ENCODE data around the gene PPP1R3G.

Gene PPP1R3G

DNA sequence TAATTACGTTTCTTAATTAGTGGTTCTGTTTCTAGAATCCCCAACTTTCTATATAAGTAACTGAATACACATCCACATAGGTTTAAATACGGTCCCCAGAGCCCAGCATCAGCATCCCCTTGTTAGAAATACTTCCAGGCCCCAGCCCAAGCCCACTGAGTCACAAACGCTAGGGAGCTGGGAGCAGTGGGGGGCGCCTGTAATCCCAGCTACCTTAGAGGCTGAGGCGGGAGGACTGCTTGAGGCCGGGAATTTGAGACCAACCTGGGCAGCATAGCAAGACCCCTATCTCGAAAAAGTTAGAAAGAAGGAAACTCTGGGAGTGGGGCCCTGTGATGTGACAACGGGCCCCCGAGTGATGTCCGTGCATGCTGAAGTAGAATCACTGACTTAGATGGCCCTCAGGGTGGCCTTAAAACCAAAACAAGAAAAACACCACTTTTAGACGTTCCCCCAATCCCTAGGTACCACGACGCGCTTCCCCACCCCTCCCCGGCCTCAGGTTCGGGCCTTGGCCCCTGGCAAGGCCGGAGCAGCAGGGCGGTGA lies 1.3 kb upstream of the PPP1R3G start:
- DNase-seq (ENCODE audit: low read depth) = no peak
- no peak overlapping the region for H3K4me3 ChIP-seq (ENCODE audit: control insufficient read depth, low read depth, low read length)
- no peak for TF ChIP-seq CTCF (IDR thresholded peaks at IDR 0.05; ENCODE audit: control insufficient read depth, insufficient read depth, low read depth, low read length, missing control alignments)

- no peak for TF ChIP-seq CTCF (IDR thresholded peaks at IDR 0.05; ENCODE audit: control insufficient read depth, insufficient read depth, low read depth, low read length, missing control alignments)
- H3K4me3 ChIP-seq (ENCODE audit: control insufficient read depth, low read depth, low read length) = peak overlapping the region; percentile 51
- DNase-seq (ENCODE audit: low read depth) = no peak
Measured at GRCh38 chr6:5084360-5084780, 771 bp upstream of the PPP1R3G start.

DNA sequence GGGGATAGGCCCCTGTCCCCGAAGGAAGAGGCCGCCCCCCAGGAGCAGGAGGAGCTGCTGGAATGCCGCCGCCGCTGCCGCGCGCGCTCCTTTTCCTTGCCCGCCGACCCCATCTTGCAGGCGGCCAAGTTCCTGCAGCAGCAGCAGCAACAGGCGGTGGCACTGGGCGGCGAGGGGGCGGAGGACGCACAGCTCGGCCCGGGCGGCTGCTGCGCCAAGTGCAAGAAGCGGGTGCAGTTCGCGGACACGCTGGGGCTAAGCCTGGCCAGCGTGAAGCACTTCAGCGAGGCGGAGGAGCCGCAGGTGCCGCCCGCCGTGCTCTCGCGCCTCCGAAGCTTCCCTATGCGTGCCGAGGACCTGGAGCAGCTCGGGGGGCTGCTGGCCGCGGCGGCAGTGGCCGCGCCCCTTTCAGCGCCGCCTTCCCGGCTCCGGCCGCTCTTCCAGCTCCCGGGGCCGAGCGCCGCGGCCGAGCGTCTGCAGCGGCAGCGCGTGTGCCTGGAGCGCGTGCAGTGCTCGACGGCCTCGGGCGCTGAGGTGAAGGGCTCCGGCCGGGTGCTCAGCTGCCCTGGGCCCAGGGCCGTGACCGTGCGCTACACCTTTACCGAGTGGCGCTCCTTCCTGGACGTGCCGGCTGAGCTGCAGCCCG lies 630 bp downstream of the PPP1R3G start:
- TF ChIP-seq CTCF (IDR thresholded peaks at IDR 0.05; ENCODE audit: control insufficient read depth, insufficient read depth, low read depth, low read length, missing control alignments) = no peak
- H3K4me3 ChIP-seq (ENCODE audit: control insufficient read depth, low read depth, low read length) = peak overlapping the region; percentile 51
- DNase-seq (ENCODE audit: low read depth) = no peak

- no peak overlapping the region for H3K4me3 ChIP-seq (ENCODE audit: control insufficient read depth, low read depth, low read length)
- TF ChIP-seq CTCF (IDR thresholded peaks at IDR 0.05; ENCODE audit: control insufficient read depth, insufficient read depth, low read depth, low read length, missing control alignments) = no peak
- no peak for DNase-seq (ENCODE audit: low read depth)
Measured at GRCh38 chr6:5086294-5086890, 1.3 kb downstream of the PPP1R3G start.

- TF ChIP-seq CTCF (IDR thresholded peaks at IDR 0.05; ENCODE audit: control insufficient read depth, insufficient read depth, low read depth, low read length, missing control alignments) = no peak
- H3K4me3 ChIP-seq (ENCODE audit: control insufficient read depth, low read depth, low read length) = no peak overlapping the region
- DNase-seq (ENCODE audit: low read depth) = no peak
Measured at GRCh38 chr6:5087389-5087788, 2.2 kb downstream of the PPP1R3G start.

- no peak for DNase-seq (ENCODE audit: low read depth)
- TF ChIP-seq CTCF (IDR thresholded peaks at IDR 0.05; ENCODE audit: control insufficient read depth, insufficient read depth, low read depth, low read length, missing control alignments) = no peak
- H3K4me3 ChIP-seq (ENCODE audit: control insufficient read depth, low read depth, low read length) = no peak overlapping the region
Measured at GRCh38 chr6:5088780-5089179, 3.6 kb downstream of the PPP1R3G start.
